PC-3 (cell line): ENCODE measurements around the gene GNAT3. TPM values are rescaled to one million over a fixed set of nuclear protein-coding genes. Genes with fewer than 3 reads are reported as not detected.

ENCODE experiments used
- ATAC-seq: fragments of 200-7000 bp; cut with Tn5 transposase; 2 replicates; pipeline ENCODE4 v1.9.1; 2020; ENCODE audit warnings: mild to moderate bottlenecking, moderate library complexity
- BruUV-seq: library from RNA; stranded (reverse); fragments of 400-500 nt; replicated peaks from 2 replicates; lab custom pipeline; 2021; lab: Mats Ljungman, UMichigan
- CTCF ChIA-PET: fragments of 300-600 bp; sonication (Branson Sonifier 250); formaldehyde crosslinking; loops from one replicate; lab custom pipeline; 2022; ENCODE audit warnings: antibody characterized with exemption; lab: Charles Lee
- POLR2A ChIA-PET: fragments of 300-600 bp; sonication (Branson Sonifier 250); formaldehyde crosslinking; loops from one replicate; lab custom pipeline; 2022; ENCODE audit warnings: antibody characterized with exemption; ENCODE audit not compliant: unreplicated experiment; lab: Charles Lee
- DNase-seq: peaks from one replicate; pipeline ENCODE4 v3.0.0-alpha.2; 2015
- H2AFZ ChIP-seq: fragments of 300-600 bp; sonication (generic); 2 replicates; pipeline ENCODE4 v1.6.0; 2016; ENCODE audit warnings: antibody characterized with exemption, low read length
- H3F3A ChIP-seq: fragments of 300-600 bp; sonication (generic); one replicate; pipeline ENCODE4 v1.6.0; 2017; ENCODE audit warnings: antibody characterized with exemption, low read length, control low read depth, mild to moderate bottlenecking; ENCODE audit not compliant: unreplicated experiment
- H3K27ac ChIP-seq: fragments of 300-600 bp; sonication (generic); 2 replicates; pipeline ENCODE4 v1.5.1; 2016; ENCODE audit warnings: mild to moderate bottlenecking, low read length
- H3K27me3 ChIP-seq: fragments of 300-600 bp; sonication (generic); 2 replicates; pipeline ENCODE4 v1.6.1; 2016; ENCODE audit warnings: low read length, mixed read lengths
- H3K36me3 ChIP-seq: fragments of 300-600 bp; sonication (generic); 2 replicates; pipeline ENCODE4 v1.6.1; 2016; ENCODE audit warnings: low read depth, mixed run types, low read length, mixed read lengths
- H3K4me1 ChIP-seq: fragments of 300-600 bp; sonication (generic); 2 replicates; pipeline ENCODE4 v1.5.1; 2016; ENCODE audit warnings: low read length; ENCODE audit not compliant: insufficient read depth
- H3K4me2 ChIP-seq: fragments of 300-600 bp; sonication (generic); 2 replicates; pipeline ENCODE4 v1.6.0; 2016; ENCODE audit warnings: low read length
- H3K4me3 ChIP-seq: fragments of 300-600 bp; sonication (generic); 2 replicates; pipeline ENCODE4 v1.5.1; 2016; ENCODE audit warnings: mild to moderate bottlenecking, low read length, mixed read lengths
- H3K79me2 ChIP-seq: fragments of 300-600 bp; sonication (generic); 2 replicates; pipeline ENCODE4 v1.6.1; 2017; ENCODE audit warnings: low read length, mixed read lengths
- H3K9ac ChIP-seq: fragments of 300-600 bp; sonication (generic); 2 replicates; pipeline ENCODE4 v1.6.0; 2016; ENCODE audit warnings: mild to moderate bottlenecking, low read length
- H3K9me2 ChIP-seq: fragments of 300-600 bp; sonication (generic); replicated peaks from 2 replicates; pipeline ENCODE4 v1.6.1; 2016; ENCODE audit warnings: mixed run types, low read length, mixed read lengths
- H3K9me3 ChIP-seq: fragments of 300-600 bp; sonication (generic); 2 replicates; pipeline ENCODE4 v1.6.1; 2016; ENCODE audit warnings: low read length, mixed read lengths
- H4K20me1 ChIP-seq: fragments of 300-600 bp; sonication (generic); 2 replicates; pipeline ENCODE4 v1.6.1; 2016; ENCODE audit warnings: low read length, mixed read lengths
- CTCF ChIP-seq: fragments of 300-600 bp; sonication (generic); conservative IDR thresholded peaks from 2 replicates; pipeline ENCODE4 v1.5.1; 2017; ENCODE audit warnings: antibody characterized with exemption, low read depth, mild to moderate bottlenecking, low read length
- EZH2 ChIP-seq: fragments of 300-600 bp; sonication (generic); IDR thresholded peaks from one replicate; pipeline ENCODE4 v1.6.1; 2017; ENCODE audit warnings: antibody characterized with exemption, mild to moderate bottlenecking, low read length; ENCODE audit not compliant: unreplicated experiment
- EZH2phosphoT487 ChIP-seq: fragments of 300-600 bp; sonication (generic); IDR thresholded peaks from 2 replicates; pipeline ENCODE4 v1.6.1; 2018; ENCODE audit warnings: mild to moderate bottlenecking, antibody characterized with exemption, low read length, borderline replicate concordance
- intact Hi-C: fragments of 100-400 bp; cut with micrococcal nuclease; formaldehyde crosslinking; loops from 2 replicates; pipeline ENCODE4 v1.9.0; 2023
- total RNA-seq: library from RNA; depleted of rRNA; stranded (reverse); fragments of >200 nt; gene quantifications from 2 replicates; pipeline ENCODE4 v1.2.3, GENCODE V29; 2014

Gene GNAT3
- total RNA-seq, 1 experiment from 2014 or later = not detected

GRCh38 chr7:80533287-80533686 lies 21.4 kb upstream of the GNAT3 start:
- no TSS peak for BruUV-seq
- no peaks in the 10 kb centered on the region for H3K9me3 ChIP-seq
- H3K4me3 ChIP-seq = no peak overlapping the region
- no peak overlapping the region for H3K4me2 ChIP-seq
- no peaks in the 10 kb centered on the region for H3K27me3 ChIP-seq
- no peaks in the 10 kb centered on the region for H3F3A ChIP-seq
- POLR2A ChIA-PET = no interaction called here
- no peaks in the 10 kb centered on the region for H3K9me2 ChIP-seq
- no peak overlapping the region for H3K27ac ChIP-seq
- no peaks in the 10 kb centered on the region for H3K36me3 ChIP-seq
- no peak for TF ChIP-seq EZH2
- no peak for TF ChIP-seq CTCF
- no peak for TF ChIP-seq EZH2phosphoT487
- H3K4me1 ChIP-seq = no peaks in the 10 kb centered on the region
- ATAC-seq = no peak
- no peak overlapping the region for H2AFZ ChIP-seq
- H3K9ac ChIP-seq = no peak overlapping the region
- no peak for DNase-seq
- no peaks in the 10 kb centered on the region for H4K20me1 ChIP-seq
- H3K79me2 ChIP-seq = no peaks in the 10 kb centered on the region
- CTCF ChIA-PET = no interaction called here
- intact Hi-C loops = no loop called here

GRCh38 chr7:80532153-80532552 lies 20.3 kb upstream of the GNAT3 start:
- Histone ChIP-seq H3K27ac (no peak overlapping the region), H3K27me3 (no peaks in the 10 kb centered on the region), H3K4me3 (no peak overlapping the region), H3K9me2 (no peaks in the 10 kb centered on the region), H3K9me3 (no peaks in the 10 kb centered on the region), H3K79me2 (no peaks in the 10 kb centered on the region), H3K4me1 (no peaks in the 10 kb centered on the region), H3F3A (no peaks in the 10 kb centered on the region), H3K9ac (no peak overlapping the region), H3K4me2 (no peak overlapping the region), H4K20me1 (no peaks in the 10 kb centered on the region), H3K36me3 (no peaks in the 10 kb centered on the region), H2AFZ (no peak overlapping the region)
- DNase-seq (no peak), ATAC-seq (no peak)
- intact Hi-C loops = no loop called here
- no peak for TF ChIP-seq EZH2
- no peak for TF ChIP-seq EZH2phosphoT487
- no peak for TF ChIP-seq CTCF
- ChIA-PET CTCF (no interaction called here), POLR2A (interaction anchor here (0.6 kb wide), 1 partner anchor 428 kb away, joined by 3 read pairs; no protein-coding TSS in a partner anchor)
- no TSS peak for BruUV-seq

GRCh38 chr7:80530136-80530535 lies 18.3 kb upstream of the GNAT3 start:
- DNase-seq (no peak), ATAC-seq (no peak)
- no TSS peak for BruUV-seq
- Histone ChIP-seq H3F3A (no peaks in the 10 kb centered on the region), H3K36me3 (no peaks in the 10 kb centered on the region), H3K9me2 (no peaks in the 10 kb centered on the region), H2AFZ (no peak overlapping the region), H3K9me3 (no peaks in the 10 kb centered on the region), H4K20me1 (no peaks in the 10 kb centered on the region), H3K27ac (no peak overlapping the region), H3K27me3 (no peaks in the 10 kb centered on the region), H3K4me3 (no peak overlapping the region), H3K4me1 (no peaks in the 10 kb centered on the region), H3K79me2 (no peaks in the 10 kb centered on the region), H3K9ac (no peak overlapping the region), H3K4me2 (no peak overlapping the region)
- CTCF ChIA-PET = no interaction called here
- POLR2A ChIA-PET = interaction anchor here (0.7 kb wide), 1 partner anchor 68 kb away, joined by 3 read pairs; no protein-coding TSS in a partner anchor
- intact Hi-C loops = no loop called here
- no peak for TF ChIP-seq EZH2
- TF ChIP-seq EZH2phosphoT487 = no peak
- no peak for TF ChIP-seq CTCF
